Measurements from ENCODE around the gene DAB2.

DAB2 gene

DNA sequence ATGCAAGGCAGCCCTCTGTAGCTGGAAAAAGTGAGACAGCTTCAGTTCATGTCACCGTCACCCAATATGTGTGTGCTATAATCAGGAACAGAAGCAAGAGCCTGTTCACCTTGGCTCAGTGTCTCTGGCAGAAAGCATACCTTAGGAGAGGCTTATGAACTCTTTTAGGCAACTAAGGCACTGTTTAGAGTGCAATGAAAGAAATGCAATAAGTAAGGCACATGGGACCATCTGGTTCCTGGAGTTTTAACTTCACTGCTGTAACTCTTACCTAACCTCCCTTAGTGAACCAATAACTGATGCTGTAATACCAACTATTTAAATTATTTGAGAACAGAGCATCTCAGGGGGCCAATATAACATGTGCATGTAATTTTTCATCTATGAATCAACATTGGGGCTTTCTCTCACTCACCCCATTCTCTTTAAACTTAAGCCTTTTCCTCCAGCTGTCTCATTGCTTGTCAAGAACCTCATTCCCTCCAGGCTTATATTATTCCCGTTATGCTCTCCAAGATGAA lies 92.9 kb downstream of the DAB2 start:
- no peak for DNase-seq

DNA sequence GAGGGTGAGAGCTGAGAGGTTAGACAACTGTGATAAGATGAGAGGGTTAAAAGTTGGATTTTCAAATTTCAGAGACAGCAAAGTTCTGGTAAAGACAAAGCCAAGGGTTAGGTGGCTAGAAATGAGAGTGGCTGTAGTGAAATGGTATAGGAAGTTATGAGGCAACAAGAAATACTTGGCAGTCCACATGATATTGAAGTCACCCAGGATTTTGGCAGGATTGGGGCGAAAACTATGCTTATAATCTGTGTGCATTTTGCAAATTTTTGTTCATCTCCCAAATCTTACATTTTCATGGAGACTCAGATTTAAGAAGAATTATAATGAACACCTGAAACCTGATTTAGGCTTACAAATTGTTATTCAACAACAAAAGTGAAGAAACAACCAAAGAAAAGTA lies 96.0 kb downstream of the DAB2 start:
- no peak for DNase-seq

DNA sequence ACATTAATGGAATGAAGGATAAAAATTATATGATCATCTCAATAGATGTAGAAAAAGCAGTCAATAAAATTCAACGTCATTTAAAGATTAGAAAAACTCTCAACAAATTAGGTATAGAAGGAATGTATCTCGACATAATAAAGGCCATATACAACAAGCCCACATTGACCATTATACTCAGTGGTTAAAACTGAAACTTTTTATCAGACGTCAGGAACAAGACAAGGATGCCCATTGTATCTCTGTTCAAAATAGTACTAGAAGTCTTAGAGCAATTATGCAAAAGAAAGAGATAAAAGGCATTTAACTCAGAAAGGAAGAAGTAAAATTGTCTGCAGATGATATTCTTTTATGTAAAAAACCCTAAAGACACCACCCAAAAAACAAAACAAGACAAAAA lies 101.2 kb downstream of the DAB2 start:
- DNase-seq = no peak

All from NCI-H69 (cell line).